GM21619 (cell line): ENCODE data around the gene PDE4D.

Experiments used
- ATAC-seq: cut with Tn5 transposase; IDR thresholded peaks from one replicate; pipeline ENCODE4 v1.9.1; 2021; ENCODE audit not compliant: unreplicated experiment

PDE4D gene

DNA sequence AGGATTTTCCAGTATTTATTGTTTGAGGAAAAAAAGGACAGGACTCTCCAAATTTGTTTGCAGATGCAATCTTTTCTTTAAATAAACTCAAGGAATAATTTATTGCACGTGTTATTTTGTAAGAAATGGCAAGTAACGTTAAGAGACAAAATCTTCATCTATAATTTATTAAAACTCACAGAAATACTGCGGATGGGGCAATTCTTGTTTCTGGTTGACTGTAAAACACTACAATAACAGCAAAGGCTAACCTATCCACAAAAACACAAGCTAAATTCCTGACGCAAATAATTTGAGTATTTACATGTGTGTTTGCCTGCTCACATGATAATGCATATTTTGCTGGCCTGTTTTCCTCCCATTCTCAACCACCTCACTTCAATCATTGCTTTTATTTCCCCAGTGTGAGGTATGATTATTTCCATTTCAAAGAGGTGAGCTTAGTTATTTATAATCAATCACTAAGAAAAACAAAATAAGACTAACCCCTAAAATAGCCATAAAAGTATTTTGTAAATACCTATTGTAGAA lies 619.4 kb downstream of the PDE4D start:
- ATAC-seq: no peak

DNA sequence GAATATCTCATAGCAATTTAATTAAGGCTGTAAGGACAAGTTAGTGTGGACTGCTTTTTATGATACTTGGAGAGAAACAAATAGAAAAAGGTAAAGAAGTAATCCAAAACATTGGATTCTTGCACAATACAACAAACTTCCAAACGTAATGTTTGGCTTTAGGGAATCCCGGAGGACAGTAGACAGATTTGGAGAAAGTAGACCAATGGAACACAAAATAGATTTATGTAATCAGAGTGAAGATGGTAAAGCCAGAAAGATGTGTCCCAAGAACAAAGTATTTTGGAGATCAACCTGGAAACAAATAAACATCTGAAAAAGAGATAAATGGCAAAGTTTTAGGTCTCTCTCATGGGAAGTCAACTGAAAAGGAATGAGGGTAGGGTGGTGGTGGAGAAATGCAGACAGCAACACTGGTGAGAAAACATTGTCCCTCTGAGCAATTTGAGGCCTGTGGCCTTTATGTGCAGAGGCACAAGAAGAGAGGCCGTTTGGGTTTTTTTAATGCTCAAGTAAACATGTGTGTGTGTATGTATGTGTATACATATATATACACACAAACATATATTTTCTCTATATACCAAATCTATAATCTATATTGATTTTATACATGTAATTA lies 620.6 kb downstream of the PDE4D start:
- ATAC-seq: no peak

DNA sequence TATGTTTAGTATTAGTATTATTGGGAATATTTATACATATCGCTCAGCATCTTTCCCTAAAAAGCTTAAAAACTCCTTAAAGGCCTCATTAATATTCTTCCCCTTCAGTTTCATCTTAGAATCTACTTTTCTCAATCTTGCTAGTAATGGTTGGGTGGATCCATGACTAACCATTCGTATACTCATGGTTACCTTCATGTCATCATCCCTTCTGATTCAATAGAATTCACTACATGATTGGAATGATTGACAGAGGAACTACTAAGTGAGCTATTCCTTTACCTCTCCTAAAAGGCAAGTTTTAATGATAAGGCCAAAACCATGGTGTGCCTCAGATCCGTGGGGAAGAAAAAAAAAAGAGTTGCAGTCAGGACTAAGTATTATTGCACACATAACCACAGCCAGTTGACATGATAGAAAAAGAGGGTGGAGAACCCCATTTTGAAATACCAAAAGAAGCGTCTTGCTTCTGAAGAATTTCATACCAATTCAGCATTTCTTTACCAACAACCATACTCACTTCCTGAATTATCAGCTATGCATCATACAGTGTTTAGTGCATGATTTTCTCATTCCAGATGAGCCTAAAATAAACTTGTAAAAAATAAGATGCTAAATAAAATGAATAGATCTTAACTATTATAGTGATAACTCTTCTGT lies 624.6 kb downstream of the PDE4D start:
- no peak for ATAC-seq

DNA sequence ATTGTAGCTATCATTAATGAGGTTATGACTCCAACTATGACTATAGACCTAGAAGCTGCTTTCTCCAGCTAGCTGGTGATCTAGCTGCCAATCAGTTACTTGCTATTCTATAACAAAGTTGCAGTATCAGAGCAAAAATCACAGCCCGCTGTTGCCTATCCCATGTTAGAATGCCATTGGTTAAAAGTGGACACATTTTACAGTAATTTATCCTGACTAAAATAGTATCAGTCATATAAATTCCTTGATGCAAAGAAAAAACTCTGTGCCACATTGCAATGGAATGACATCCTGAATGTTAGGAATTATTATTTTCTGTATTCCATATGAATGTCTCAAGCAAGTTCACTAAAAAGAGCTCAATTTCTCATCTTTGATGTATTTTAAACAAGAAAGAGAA lies 626.5 kb downstream of the PDE4D start:
- no peak for ATAC-seq

DNA sequence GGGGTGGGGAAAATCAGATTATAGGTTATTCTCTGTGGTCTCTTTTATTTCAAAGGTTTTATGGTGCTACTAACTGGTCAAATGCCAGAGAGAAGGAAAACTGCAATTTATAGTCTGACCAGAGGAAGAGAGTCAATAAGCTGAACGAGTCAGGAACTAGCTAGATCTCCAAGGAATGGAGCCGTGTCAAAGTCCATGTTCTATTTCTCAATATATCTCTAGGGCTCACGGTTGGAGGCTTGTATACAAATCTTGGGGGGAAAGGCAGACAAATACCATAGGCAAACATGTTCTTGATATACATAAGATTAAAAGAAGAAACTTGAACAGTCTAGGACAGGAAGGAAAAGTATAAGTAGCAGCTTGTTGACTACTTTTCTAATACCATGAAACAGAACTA lies 627.1 kb downstream of the PDE4D start:
- ATAC-seq: no peak

- no peak for ATAC-seq
Observed at GRCh38 chr5:59264639-59265245, 628.8 kb downstream of the PDE4D start.

DNA sequence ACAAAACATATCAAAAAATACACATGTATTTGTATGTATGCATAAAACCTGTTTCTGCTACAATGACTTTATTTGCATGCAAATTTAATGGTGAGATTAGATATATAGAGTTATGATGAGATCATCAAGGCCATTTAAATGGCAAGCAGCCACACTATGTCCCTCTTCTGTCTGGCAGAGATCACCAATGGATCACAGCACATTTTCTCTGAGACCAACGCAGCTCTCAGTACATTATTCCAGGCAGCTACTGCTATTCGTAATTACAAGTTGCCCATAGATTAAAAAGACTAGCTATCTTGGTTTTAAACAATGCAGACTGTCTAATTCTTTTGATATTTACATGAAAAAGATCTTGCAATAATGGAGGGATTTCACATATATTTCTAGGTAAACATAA lies 629.5 kb downstream of the PDE4D start:
- ATAC-seq: no peak

DNA sequence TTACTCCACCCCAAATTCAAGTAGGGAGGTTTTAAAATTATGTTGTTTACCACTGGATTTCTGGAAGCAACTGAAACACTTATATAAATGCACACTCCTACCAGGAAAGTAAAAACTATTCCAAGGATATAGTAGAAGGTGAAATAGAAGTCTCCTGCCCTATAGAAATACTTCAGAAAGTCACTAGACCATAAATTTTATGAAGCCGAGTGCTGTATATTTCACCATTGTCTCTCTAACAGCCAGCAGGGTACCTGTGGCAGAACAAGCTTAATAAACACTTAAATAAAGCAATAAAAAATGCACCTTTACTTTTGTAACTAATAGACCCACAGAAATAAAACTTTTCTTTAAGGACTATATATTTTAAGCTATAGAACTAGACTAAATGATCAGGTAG lies 631.6 kb downstream of the PDE4D start:
- no peak for ATAC-seq

DNA sequence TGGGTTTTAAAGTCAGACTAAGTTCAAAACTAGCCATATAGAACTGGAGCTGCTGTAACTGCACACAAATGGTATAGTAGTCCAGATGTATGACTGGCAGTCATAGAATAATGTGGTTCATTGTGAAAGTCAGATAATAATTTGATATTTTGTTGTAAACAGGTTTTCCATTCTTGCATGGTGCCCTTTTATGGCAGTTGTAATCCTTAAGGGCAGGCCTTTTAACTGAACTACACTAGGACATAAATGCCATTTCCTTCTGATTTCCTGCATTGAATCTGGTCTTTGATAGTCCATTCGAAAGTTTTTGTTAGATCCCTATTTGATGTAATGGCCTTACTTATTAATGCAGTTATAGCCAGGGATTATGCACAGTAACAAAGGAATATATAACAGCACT lies 632.6 kb downstream of the PDE4D start:
- no peak for ATAC-seq

DNA sequence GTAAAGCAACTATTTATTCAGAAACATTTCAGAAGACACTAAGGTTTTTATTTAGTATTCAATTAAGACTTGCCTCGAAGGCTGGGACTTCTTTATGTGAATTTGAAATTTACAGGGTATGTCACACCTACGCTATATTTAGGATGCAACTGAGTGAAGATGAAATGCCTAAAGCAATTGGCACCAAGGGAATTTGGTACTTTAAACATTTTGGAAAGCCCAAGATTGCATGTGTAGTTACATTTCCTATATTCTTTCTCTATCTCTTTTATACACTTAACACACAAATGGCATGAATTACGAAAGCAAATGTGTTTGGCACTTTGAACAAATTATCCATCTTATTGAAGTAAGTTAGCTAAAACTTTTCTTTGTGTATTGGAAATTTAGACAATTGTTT lies 633.3 kb downstream of the PDE4D start:
- no peak for ATAC-seq

GRCh38 chr5:59259237-59259636 lies 634.3 kb downstream of the PDE4D start:
- ATAC-seq: no peak

- no peak for ATAC-seq
Observed at GRCh38 chr5:59257488-59258400, 635.8 kb downstream of the PDE4D start.

DNA sequence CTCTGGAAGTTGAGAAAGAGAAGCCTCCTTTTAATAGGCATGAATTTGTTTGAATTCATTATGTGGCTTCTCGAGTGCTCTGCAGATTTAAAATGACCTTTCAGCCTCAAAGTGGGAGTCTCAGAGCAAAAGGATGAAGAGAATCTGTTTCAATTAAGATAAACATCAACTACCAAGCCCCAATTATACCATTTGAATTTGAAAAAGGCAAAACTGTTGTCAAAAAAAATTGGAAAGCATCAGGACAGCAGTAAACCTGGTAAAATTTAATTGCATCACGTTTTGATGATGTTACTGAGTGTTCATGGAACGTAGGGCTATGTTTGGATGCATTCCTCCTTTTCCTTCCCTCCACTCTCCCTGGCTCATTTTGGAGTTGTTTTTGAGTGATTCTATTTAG lies 637.2 kb downstream of the PDE4D start:
- no peak for ATAC-seq

GRCh38 chr5:59254055-59254687 lies 639.4 kb downstream of the PDE4D start:
- no peak for ATAC-seq

GRCh38 chr5:59253625-59254024 lies 639.9 kb downstream of the PDE4D start:
- no peak for ATAC-seq

GRCh38 chr5:59251627-59252026 lies 641.9 kb downstream of the PDE4D start:
- ATAC-seq: no peak

- no peak for ATAC-seq
Observed at GRCh38 chr5:59249726-59250125, 643.8 kb downstream of the PDE4D start.

GRCh38 chr5:59249160-59249559 lies 644.4 kb downstream of the PDE4D start:
- no peak for ATAC-seq

- no peak for ATAC-seq
Observed at GRCh38 chr5:59246882-59247281, 646.6 kb downstream of the PDE4D start.

DNA sequence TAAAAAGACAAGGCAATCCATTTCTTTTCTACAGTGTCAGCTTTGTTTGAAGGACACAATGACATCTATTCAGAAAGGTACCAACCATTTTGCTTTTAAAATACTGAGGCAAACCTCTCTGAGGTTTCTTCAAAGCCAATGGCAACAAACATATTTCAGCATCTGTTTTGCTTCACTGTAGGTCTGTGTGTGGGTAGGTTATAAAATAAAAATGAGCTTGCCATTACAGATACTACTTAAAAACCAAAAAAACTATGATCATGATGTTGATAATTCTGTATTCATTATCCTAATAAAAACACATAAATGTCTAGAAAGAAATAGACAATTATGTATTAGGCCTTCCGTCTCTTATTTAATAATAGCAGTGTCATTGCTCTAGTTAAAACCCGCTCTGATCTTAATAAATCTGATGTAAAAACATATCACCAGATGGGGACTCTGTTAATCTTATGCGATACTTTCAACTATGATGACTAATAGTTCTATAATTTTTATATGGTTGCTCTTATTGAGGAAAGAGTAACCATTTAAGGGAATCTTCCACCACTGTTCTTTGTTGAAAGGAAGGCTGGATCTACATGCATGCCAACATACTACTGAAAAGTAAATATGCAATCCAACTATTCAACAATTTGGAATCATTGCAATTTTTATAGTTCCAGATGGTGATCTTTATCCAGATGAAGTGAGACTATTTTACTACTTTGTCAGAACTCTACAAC lies 647.2 kb downstream of the PDE4D start:
- ATAC-seq: no peak
